Gastroesophageal sphincter (tissue), 4 donors: ENCODE results near the gene DSCAML1. TPM values are rescaled to one million over a fixed set of nuclear protein-coding genes. Genes with fewer than 3 reads are reported as not detected.

Experiments
- ATAC-seq: fragments of 150-250 bp; one replicate; pipeline ENCODE4 v1.9.1; 2016; ENCODE audit warnings: mild to moderate bottlenecking, moderate library complexity
- H3K27ac ChIP-seq, 4 donors: fragments of 200-600 bp; sonication (generic) in 3 of 4; 1 replicate in 3 of 4; 2 replicates in 1 of 4; pipeline ENCODE4 v1.5.1; 2016 to 2019
- H3K27me3 ChIP-seq: fragments of 200-600 bp; sonication (generic); one replicate; pipeline ENCODE4 v1.5.1; 2019
- H3K36me3 ChIP-seq, 2 donors: fragments of 200-600 bp; sonication (generic); one replicate each; pipeline ENCODE4 v1.5.1; 2019; ENCODE audit warnings: control low read depth in 1 of 2
- H3K4me1 ChIP-seq, 3 donors: fragments of 200-600 bp; sonication (generic); 1 replicate in 2 of 3; 2 replicates in 1 of 3; pipeline ENCODE4 v1.5.1; 2016 to 2019; ENCODE audit warnings: control low read depth in 2 of 3
- H3K4me3 ChIP-seq, 2 donors: fragments of 200-600 bp; sonication (generic); one replicate each; pipeline ENCODE4 v1.5.1; 2019; ENCODE audit warnings: mild to moderate bottlenecking in 1 of 2, moderate library complexity in 1 of 2
- H3K9me3 ChIP-seq, 3 donors: fragments of 200-600 bp; sonication (generic); one replicate each; pipeline ENCODE4 v1.5.1; 2017 to 2019; ENCODE audit warnings: control low read depth in 2 of 3
- CTCF ChIP-seq, 4 experiments: fragments of 200-600 bp in 2 of 4; fragments of 450-650 bp in 2 of 4; sonication (generic) in 1 of 4; IDR thresholded peaks; one replicate each; pipeline ENCODE4 v1.5.1; 2017 to 2019; ENCODE audit warnings: antibody characterized with exemption in 4 of 4, mild to moderate bottlenecking in 2 of 4, moderate library complexity in 2 of 4
- EP300 ChIP-seq: sonication (generic); formaldehyde crosslinking; IDR thresholded peaks from one replicate; pipeline ENCODE4 v1.6.1; 2017; ENCODE audit warnings: antibody characterized with exemption, mild to moderate bottlenecking
- POLR2A ChIP-seq, 2 donors: fragments of 450-650 bp; IDR thresholded peaks; one replicate each; pipeline ENCODE4 v1.6.1; 2017; ENCODE audit warnings: antibody characterized with exemption in 2 of 2, mild to moderate bottlenecking in 2 of 2, moderate library complexity in 1 of 2
- POLR2AphosphoS5 ChIP-seq: sonication (generic); formaldehyde crosslinking; IDR thresholded peaks from one replicate; pipeline ENCODE4 v1.6.1; 2017; ENCODE audit warnings: antibody characterized with exemption
- WGBS, 2 donors: methylation state at CpG; one replicate each; pipeline ENCODE4 v1.1.5; 2018; ENCODE audit warnings: low coverage in 1 of 2; 5-methylcytosine and 5-hydroxymethylcytosine counted together
- total RNA-seq, 4 donors: library from RNA; depleted of rRNA; stranded (reverse); fragments of >200 nt; gene quantifications; one replicate each; pipeline ENCODE4 v1.1.0, GENCODE V29; 2016

The DSCAML1 gene
- total RNA-seq, 4 donors from 2014 or later, result 0.35 to 2.5 (median 0.73) TPM

DNA sequence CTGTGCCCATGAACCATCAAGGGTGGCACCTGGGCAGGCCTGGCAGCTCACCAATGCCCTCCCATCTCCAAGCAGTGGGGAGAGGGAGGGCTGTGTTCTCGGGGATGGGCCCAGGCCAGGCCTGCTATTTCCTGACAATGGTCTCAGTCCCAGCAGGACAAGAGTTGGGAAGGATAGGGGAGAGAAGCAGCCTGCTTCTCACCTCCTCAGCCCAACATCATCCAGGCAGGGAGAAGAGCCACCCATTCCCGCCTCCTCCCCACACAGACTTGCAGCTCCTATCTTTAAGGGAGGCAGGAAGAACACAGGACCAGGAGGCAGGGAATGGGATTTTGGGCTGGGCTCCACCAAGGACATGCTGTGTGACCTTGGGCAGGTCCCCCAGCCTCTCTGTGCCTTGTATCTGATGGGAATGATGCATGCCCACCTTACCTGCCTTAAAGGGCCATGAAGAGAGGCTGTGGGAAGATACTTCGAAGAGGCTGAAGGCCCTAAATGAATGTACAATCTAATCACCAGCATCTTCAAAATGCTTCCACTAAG, 108.7 kb downstream of the DSCAML1 start:
- TF ChIP-seq POLR2AphosphoS5 (no peak), CTCF (IDR thresholded peaks at IDR 0.05) (no peak), EP300 (no peak), POLR2A (IDR thresholded peaks at IDR 0.05) (no peak)
- no peak for ATAC-seq
- Histone ChIP-seq H3K27me3 (no peaks in the 10 kb centered on the region), H3K9me3 (no peaks in the 10 kb centered on the region), H3K36me3 (no peaks in the 10 kb centered on the region), H3K4me3 (no peak overlapping the region), H3K4me1 (peaks cover 0 to 23% (median 5%) of the 10 kb centered on the region in 3 donors), H3K27ac (no peak overlapping the region)
- 75 to 100% methylated on average over 1 of the region's 3 CpGs for WGBS, 2 donors

DNA sequence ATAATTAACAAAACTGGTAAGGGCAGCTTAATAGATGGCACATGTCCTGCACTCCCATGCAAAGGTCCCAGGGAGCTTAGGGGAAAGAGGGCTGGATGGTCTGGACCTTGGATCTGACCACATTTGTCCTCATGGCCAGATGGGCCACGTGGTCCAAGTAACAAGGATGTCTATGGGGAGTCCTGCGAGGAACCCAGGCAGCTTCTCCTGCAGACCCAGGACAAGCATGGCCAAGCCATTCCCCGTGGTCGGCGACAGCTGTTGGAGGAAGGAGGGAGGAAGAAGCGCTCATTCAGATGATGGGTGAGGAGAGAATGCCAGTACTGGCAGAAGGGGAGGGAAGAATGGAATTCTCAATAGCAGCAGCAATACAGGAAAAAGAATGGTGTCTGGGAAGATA, 109.2 kb downstream of the DSCAML1 start:
- H3K27ac ChIP-seq, result no peak overlapping the region
- no peaks in the 10 kb centered on the region for H3K27me3 ChIP-seq
- TF ChIP-seq POLR2AphosphoS5 (no peak), CTCF (IDR thresholded peaks at IDR 0.05) (no peak), EP300 (no peak), POLR2A (IDR thresholded peaks at IDR 0.05) (no peak)
- H3K9me3 ChIP-seq, result no peaks in the 10 kb centered on the region
- ATAC-seq, result no peak
- peaks cover 0 to 23% (median 5%) of the 10 kb centered on the region in 3 donors for H3K4me1 ChIP-seq
- H3K4me3 ChIP-seq, result no peak overlapping the region
- H3K36me3 ChIP-seq, result no peaks in the 10 kb centered on the region
- 93% methylated on average over 5 of the region's 6 CpGs; no CpG with 5 or more reads in 1 of the 2 donors for WGBS, 2 donors

DNA sequence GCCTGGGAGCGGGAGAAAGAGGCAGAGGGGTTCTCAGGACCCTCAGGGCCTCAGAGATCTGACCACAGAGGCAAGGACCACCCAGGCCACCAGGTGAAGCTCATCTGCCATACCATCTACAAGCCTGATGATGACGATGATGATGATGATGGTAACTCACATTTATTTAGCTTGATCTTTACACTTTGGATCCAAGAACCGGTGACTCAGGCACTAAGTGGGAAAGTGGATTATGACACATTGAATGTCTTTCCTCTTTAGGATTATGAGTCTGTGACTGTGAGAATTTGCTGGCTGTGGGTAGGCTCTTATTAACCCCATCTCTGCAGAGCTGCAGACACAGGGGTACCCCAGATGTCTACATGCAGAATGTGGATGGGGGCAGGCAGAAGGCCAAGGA, 110.3 kb downstream of the DSCAML1 start:
- Histone ChIP-seq H3K4me1 (peaks cover 0 to 17% (median 4%) of the 10 kb centered on the region in 3 donors), H3K27me3 (no peaks in the 10 kb centered on the region), H3K9me3 (no peaks in the 10 kb centered on the region), H3K27ac (no peak overlapping the region), H3K4me3 (no peak overlapping the region), H3K36me3 (no peaks in the 10 kb centered on the region)
- WGBS, 2 donors, result 65 to 92% methylated on average over 2 to 3 of the region's 3 CpGs
- no peak for TF ChIP-seq POLR2AphosphoS5
- no peak for TF ChIP-seq POLR2A (IDR thresholded peaks at IDR 0.05)
- no peak for TF ChIP-seq EP300
- TF ChIP-seq CTCF (IDR thresholded peaks at IDR 0.05), result no peak
- no peak for ATAC-seq

DNA sequence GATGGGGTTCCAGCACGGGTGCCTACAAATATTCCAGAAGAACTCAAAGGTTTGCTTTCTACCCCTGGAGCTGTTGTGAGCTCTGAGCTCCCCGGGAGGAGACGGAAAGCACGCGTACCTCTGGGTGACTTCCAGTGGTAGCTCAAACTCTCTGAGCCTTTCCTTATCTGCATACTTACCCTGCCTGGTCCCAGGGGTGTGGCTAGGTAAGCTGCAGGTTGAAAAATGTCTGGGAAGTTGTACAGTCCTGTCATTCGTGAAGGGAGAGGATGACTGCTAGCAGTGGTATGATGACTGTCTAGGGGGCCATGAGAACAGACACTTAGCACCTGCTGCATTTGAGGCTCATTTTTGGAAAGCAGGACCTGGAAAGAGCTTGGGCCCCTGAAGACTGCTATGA, 111.5 kb downstream of the DSCAML1 start:
- 80 to 87% methylated on average over 1 to 3 of the region's 6 CpGs for WGBS, 2 donors
- Histone ChIP-seq H3K4me3 (no peak overlapping the region), H3K9me3 (no peaks in the 10 kb centered on the region), H3K27me3 (no peaks in the 10 kb centered on the region), H3K4me1 (peaks cover 0 to 8% (median 0%) of the 10 kb centered on the region in 3 donors), H3K27ac (no peak overlapping the region), H3K36me3 (no peaks in the 10 kb centered on the region)
- ATAC-seq, result no peak
- TF ChIP-seq EP300 (no peak), POLR2A (IDR thresholded peaks at IDR 0.05) (no peak), POLR2AphosphoS5 (no peak), CTCF (IDR thresholded peaks at IDR 0.05) (no peak)

DNA sequence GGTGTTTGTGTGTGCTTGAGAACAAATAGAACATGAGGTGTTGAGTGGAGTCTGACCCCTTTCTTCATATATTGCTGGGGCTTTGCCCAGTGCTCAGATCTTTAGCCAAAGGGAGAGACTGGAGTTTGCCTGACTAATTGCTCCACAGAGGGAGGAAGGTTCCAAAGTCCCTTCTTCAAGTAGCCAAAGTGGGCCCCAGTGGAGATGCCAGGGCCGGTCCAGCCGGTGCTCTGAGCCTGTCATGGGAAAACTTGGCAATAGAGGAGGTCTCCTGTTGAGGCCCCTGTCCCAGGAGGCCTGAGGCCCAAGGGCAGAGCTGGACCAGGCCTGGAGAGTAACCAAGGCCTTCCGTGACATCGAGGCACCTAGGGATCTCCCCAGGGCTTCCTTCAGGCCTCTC, 112.3 kb downstream of the DSCAML1 start:
- H3K27me3 ChIP-seq, result peaks cover 4% of the 10 kb centered on the region
- ATAC-seq, result no peak
- no peak overlapping the region for H3K27ac ChIP-seq
- H3K4me1 ChIP-seq, result peaks cover 0 to 8% (median 0%) of the 10 kb centered on the region in 3 donors
- H3K36me3 ChIP-seq, result no peaks in the 10 kb centered on the region
- H3K9me3 ChIP-seq, result no peaks in the 10 kb centered on the region
- TF ChIP-seq CTCF (IDR thresholded peaks at IDR 0.05) (no peak), EP300 (no peak), POLR2A (IDR thresholded peaks at IDR 0.05) (no peak), POLR2AphosphoS5 (no peak)
- WGBS, 2 donors, result no CpG with 5 or more reads among the region's 4 CpGs
- H3K4me3 ChIP-seq, result no peak overlapping the region
